OCI-LY1 (cell line): Measurements from ENCODE around the gene TOP1.

ENCODE experiments used
- EZH2 ChIP-seq: fragments of 200-600 bp; sonication (generic), shearing (Covaris generic); IDR thresholded peaks from 2 replicates; pipeline ENCODE4 v1.8.0; 2017; ENCODE audit warnings: borderline replicate concordance, mixed run types, mild to moderate bottlenecking, antibody characterized with exemption, low read length, moderate library complexity, mixed read lengths
- TF ChIP-seq, protein P1 (sequence below): fragments of 200-600 bp; sonication (generic), shearing (Covaris generic); IDR thresholded peaks from 2 replicates; pipeline ENCODE4 v1.5.1; 2017; ENCODE audit warnings: mild to moderate bottlenecking, antibody characterized with exemption, low read length, moderate library complexity, mixed read lengths

DNA sequence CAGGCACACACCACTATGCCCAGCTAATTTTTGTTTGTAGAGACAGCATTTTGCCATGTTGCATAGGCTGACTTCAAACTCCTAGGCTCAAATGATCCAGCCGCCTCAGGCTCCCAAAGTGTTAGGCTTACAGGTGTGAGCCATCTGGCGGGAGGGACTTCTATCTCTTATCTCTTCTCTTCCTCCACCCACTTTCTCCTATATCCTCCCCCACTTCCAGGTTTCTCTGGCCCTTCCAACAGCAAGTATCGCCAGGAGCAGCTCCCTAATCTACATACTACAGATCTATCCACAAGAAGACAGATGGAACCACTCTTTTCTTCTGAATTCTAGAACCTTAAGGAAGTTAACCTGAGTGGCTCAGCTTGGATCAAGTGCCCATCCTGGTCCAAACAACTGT is 5.1 kb upstream of the TOP1 start:
- TF ChIP-seq, protein P1, sequence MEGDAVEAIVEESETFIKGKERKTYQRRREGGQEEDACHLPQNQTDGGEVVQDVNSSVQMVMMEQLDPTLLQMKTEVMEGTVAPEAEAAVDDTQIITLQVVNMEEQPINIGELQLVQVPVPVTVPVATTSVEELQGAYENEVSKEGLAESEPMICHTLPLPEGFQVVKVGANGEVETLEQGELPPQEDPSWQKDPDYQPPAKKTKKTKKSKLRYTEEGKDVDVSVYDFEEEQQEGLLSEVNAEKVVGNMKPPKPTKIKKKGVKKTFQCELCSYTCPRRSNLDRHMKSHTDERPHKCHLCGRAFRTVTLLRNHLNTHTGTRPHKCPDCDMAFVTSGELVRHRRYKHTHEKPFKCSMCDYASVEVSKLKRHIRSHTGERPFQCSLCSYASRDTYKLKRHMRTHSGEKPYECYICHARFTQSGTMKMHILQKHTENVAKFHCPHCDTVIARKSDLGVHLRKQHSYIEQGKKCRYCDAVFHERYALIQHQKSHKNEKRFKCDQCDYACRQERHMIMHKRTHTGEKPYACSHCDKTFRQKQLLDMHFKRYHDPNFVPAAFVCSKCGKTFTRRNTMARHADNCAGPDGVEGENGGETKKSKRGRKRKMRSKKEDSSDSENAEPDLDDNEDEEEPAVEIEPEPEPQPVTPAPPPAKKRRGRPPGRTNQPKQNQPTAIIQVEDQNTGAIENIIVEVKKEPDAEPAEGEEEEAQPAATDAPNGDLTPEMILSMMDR, result no peak
- no peak for TF ChIP-seq EZH2
